ENCODE results near the gene DPYD.

The DPYD gene

DNA sequence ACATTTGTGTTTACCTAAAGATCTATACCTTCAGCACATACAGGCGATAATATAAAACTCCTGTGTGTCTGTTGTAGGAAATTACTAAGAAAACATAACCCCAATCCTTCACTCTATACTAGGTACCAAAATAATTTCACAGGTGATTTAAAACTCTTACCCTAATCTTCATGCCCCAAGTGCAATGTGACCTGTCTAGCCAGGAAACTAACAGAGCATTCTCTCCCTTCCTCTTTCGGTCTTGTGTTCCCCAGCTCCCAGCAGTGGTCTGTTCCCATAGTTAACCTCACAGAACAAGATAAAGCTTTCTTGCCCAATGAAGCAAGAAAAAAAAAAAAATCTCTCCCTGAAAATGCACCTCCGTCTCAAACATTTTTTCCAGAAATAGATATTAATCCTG, 493.5 kb downstream of the DPYD start:
- DNase-seq (ENCODE audit: low spot score): no peak

GRCh38 chr1:97424209-97424608, 496.6 kb downstream of the DPYD start:
- no peak for DNase-seq (ENCODE audit: low spot score)

DNA sequence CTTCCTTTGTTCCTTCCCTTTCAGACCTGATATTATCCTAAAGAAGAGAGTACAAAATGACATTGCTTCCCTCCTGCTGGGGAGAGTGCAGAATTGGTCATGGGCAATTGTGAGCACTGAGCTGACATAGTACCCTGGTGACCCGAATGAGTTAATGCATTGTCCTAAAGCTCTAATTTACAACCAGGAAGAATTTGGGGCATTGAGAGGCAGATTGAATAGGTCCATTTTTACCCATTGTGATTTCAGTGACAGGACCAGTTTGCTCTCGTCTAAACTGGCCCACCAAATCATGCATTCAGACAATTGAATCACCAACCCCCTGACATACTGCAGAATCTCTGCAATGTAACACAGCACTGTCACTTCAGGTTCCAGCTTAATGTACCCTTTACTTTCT, 497.4 kb downstream of the DPYD start:
- DNase-seq (ENCODE audit: low spot score): no peak

DNA sequence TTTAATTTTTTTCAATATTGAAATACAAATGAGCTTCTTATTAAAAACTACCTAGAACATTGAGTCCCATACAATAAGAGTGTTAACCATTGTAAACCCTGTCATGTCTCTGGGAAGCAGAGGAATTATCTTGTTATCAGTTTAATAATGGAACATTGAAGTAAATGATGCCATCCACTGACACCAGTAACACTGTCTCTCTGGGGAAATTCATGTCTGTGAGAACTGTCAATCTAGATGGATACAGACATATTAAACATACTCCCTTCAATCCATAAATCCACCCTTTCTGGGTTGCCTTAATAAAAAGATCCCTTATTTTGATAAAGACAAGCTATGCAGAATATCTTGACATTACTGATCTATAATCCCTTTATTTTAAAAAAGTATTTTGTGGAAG, 503.2 kb downstream of the DPYD start:
- DNase-seq (ENCODE audit: low spot score): no peak

DNA sequence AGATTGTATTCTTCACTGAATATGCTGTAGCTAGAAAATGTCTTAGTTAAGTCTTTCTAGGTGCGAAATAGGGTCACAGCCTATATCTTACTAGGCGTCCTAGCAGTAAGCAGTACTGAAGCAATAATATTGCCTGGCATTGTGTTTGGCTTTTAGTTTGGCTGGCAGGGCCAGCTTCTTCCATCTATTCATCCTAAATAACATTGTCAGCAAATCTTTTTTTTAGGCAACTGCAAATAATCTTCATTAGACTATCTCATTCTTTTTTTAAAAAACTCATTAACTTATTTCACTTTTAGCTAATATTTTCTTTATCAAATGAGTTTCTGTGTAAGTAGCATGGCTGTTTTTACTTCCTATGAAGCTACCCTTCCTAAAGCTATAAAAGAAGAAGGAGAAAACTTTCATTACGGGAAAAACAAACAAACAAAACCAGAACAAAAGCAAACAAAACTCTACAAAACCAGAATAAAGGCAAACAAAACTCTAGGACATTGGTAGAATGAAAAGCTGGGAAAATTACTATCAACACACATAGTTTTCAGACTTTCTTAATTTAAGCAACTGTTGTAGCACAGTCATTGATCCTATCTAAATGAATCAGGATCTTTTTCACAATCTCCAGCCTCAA, 506.0 kb downstream of the DPYD start:
- DNase-seq (ENCODE audit: low spot score): no peak

DNA sequence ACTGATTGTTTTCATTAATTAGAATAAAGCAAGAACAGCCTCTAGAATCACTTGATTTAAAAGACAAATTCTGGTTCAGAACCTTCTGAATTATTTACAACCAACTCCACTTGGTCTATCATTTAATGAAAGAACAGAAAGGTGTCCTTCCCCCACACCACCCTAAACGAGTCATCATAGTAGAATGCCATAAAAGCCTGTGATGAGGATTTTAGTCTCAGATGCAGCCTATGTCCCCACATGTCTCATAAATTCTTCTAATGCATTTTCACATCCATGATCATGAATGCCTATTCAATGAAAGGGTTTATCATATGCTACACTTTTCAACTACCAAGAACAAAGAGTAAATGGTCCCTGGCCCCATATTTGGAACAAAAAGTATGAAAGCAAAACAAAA, 508.1 kb downstream of the DPYD start:
- no peak for DNase-seq (ENCODE audit: low spot score)

DNA sequence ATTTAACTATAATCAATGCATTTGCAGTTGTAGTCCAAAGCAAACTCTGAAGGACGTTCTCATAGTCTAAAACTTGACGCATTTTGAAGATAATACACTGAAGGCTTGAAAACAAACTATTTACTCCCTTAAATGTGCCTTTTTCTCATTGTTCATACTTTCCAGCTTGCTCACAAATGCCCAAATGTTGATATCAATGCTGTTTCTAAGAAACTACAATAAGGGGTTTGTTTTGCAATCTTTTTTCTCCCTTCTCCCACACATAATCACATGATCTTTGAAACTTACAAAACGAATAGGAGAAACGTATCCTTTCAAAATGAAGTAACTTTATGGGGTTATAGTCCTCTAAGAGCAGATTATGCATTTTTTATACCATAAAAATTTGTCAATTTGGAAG, 508.7 kb downstream of the DPYD start:
- DNase-seq (ENCODE audit: low spot score): no peak

- no peak for DNase-seq (ENCODE audit: low spot score)
Observed at GRCh38 chr1:97396463-97396862, 524.4 kb downstream of the DPYD start.

- DNase-seq (ENCODE audit: low spot score): no peak
Observed at GRCh38 chr1:97392701-97393100, 528.1 kb downstream of the DPYD start.

- DNase-seq (ENCODE audit: low spot score): no peak
Observed at GRCh38 chr1:97385536-97386277, 535.1 kb downstream of the DPYD start.

DNA sequence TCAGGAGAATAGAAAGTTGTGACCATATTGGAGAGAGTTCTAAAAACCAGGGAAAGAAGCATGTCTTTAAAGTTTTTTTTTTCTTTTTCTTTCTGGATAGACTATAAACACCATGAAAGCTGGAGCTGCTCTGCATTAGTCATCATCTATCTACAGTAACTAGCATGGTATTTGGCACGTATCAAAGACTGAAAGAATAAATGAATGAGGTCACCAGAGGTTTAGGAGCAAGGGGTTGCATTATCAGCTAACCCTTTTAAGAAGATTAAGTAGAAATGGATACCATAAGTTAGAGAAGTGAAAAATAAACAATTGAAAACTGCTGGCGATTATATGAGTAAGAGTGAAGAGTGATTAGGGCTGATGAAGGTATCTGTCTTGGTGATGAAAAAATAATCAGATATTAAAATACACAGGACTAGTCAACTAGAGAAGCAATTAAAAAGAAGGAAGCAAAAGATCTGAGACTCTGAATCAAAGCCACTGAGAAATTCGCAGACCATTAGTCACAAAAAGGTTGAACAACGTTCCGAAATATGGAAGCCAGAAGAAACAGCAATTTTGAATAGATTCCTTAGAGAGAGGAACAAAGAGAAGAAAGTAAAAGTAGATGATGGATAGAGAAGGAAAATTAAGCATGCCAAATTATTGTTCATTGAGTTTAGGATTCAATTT, 536.4 kb downstream of the DPYD start:
- DNase-seq (ENCODE audit: low spot score): peak; percentile 10

DNA sequence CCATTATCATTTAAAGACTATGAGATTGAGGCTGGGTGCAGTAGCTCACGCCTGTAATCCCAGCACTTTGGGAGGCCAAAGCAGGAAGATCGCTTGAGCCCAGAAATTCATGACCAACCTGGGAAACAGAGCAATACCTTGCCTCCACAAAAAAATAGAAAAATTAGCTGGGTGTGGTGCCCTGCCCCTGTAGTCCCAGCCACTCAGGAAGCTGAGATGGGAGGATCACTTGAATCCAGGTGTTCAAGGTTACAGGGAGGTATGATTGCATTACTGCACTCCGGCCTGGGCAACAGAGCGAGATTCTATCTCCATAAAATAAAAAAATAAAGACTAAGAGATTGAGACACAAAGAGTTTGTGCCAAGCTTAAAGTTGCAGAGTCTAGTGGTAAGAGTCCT, 537.0 kb downstream of the DPYD start:
- DNase-seq (ENCODE audit: low spot score): no peak

GRCh38 chr1:97382206-97382605, 538.6 kb downstream of the DPYD start:
- DNase-seq (ENCODE audit: low spot score): no peak

DNA sequence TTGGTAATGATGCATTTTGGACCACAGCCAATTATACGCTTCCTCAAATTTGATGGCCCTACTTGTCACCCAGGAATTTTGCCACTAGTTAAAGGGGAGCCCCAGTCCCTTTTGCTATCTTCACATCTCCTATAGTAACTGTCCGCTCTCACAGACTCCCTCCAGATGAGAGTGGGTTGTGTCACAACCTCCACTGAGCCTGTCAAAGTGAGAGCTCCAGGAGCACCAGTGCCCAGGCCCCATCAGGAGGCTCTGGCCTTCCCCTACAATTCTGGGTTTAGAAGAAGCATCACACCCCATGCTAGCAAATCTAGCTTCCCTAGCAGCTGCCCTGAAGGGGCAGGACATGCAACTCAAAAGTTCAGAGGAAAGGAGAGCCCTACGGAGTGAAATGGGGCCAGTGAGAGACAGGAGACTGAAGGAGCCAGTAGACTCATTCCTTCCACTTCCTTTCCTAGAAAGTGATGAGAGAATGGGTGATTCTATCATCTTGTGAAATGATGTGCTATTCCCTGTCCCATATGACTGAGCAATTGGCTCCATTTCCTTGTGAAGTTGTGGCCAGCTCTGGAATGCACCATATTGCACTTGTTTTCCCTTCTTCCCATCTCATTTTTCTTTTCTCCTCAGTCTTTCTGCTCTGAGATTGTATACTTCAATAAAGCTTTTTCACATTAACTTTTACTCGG, 541.3 kb downstream of the DPYD start:
- DNase-seq (ENCODE audit: low spot score): no peak

GRCh38 chr1:97378596-97378995, 542.2 kb downstream of the DPYD start:
- DNase-seq (ENCODE audit: low spot score): no peak

DNA sequence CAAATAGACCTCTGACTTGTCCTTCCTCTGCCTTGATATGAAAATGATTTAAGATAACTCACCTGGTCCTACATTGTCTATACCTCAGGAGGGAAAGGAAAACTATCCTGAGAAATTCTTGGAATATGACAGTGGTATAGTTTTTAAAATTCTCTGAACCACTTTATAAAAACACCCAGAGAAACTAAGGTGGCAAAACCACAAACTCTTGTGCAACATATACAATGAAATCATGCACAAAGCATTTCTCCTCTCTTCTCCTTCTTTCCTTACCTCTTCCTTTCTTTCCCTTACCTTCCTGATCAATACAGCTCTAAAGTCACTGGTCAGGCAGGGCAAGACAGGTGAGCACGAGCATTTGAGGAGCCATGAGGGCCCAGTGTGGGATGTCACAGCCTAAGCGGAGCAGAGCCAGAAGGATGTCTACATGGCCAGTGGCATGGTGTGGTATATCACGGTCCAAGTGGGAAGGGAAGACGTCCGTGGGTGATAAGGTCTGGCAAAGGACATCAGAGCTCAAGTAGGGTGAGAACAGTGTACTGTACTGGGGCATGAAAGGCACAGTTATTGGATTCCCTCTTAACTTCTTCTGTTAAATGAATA, 543.3 kb downstream of the DPYD start:
- no peak for DNase-seq (ENCODE audit: low spot score)

DNA sequence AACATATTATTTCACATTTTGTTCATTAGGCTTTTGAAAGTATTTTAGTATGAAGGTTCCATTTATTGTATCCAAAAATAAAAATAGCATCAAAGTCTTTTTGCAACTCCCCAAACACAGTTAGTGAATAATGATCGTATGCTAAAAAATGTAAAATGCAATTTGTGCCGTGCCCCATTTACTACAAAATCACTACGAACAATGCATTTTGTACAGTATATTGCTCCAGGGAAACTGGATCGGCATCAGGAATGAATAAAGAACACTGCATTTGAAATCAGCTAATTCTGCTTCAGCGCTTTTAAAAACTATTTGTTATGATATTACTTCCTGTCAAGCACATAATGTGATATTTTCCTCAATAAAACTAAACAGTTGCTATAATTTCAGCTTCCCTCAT, 547.8 kb downstream of the DPYD start:
- no peak for DNase-seq (ENCODE audit: low spot score)

GRCh38 chr1:97372531-97372930, 548.3 kb downstream of the DPYD start:
- DNase-seq (ENCODE audit: low spot score): no peak

- DNase-seq (ENCODE audit: low spot score): no peak
Observed at GRCh38 chr1:97368296-97368695, 552.5 kb downstream of the DPYD start.

DNA sequence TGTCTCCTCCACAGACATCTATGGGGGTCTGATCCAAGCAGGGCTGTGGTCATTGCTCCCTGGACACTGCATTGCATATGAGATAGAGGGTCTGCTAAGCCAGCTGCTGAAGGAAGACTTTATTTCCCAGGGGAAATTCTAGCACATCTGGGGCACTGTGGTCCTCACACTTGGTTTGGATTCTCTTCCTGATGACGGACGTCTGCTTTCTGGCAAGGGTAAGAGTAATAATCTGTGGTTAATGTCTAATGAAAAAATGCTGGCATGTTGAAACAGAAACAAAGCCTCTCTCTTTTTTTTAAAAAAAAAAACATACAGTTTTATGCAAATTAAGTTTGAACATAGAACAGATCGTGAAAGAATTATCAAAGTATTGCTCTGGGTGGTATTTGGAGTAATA, 553.9 kb downstream of the DPYD start:
- no peak for DNase-seq (ENCODE audit: low spot score)

DNA sequence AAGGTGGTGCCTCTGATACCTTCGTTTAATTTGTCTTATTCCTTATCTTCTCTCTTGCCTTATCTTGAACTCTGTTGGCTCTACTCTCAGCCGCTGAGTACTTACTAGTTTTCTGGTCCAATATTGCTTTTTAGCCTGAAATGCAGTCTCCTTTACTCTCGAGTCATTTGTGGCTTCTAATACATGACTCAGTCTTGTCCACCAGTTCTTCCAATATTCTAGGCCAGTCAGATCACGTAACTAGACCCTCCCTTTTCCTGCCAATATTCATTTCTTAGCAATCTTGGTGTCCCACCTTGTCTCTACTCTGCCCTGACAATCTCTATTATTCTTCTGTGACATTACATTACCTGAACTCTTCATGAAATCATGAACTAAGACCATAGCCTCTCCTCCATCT, 555.8 kb downstream of the DPYD start:
- DNase-seq (ENCODE audit: low spot score): no peak

DNA sequence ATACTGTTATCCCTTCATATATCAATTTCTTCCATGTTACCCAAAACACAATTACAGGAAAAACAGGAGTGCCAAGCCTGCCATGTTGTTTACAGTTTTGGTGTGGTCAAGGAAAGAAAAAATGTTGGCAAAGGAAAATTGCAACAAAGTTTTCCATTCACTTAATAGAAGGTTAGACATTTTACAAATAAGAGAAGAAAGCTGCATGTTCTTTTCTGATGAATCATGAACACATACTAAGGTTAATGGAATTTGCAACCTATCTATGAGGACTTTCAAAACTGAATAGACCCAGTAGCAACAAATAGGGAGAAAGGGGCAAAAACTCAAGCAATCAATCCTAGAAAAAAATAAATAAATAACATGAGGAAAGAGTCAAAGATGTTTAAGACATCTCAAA, 556.7 kb downstream of the DPYD start:
- no peak for DNase-seq (ENCODE audit: low spot score)

- no peak for DNase-seq (ENCODE audit: low spot score)
Observed at GRCh38 chr1:97356309-97356708, 564.5 kb downstream of the DPYD start.
